HEK293 (cell line): ENCODE measurements around the gene SGMS1.

Source experiments
- TRIM28 ChIP-seq: IDR thresholded peaks from 2 replicates; pipeline ENCODE4 v1.6.1; 2011; ENCODE audit warnings: low read length, control low read depth, borderline replicate concordance
- ZNF366 ChIP-seq: fragments of 450-650 bp; formaldehyde crosslinking; conservative IDR thresholded peaks from 2 replicates; pipeline ENCODE4 v1.5.1; 2016; ENCODE audit warnings: missing biosample characterization, missing genetic modification characterization
- ZNF416 ChIP-seq: fragments of 450-650 bp; formaldehyde crosslinking; IDR thresholded peaks from 2 replicates; pipeline ENCODE4 v1.5.1; 2016; ENCODE audit warnings: missing biosample characterization, missing genetic modification characterization
- TF ChIP-seq, protein P1 (sequence below): fragments of 450-650 bp; formaldehyde crosslinking; IDR thresholded peaks from 2 replicates; pipeline ENCODE4 v1.5.1; 2016; ENCODE audit warnings: missing biosample characterization, missing genetic modification characterization
- TF ChIP-seq, protein P2 (sequence below): fragments of 450-650 bp; formaldehyde crosslinking; IDR thresholded peaks from 2 replicates; pipeline ENCODE4 v1.5.1; 2016; ENCODE audit warnings: missing biosample characterization, missing genetic modification characterization
- TF ChIP-seq, protein P3 (sequence below): fragments of 450-650 bp; formaldehyde crosslinking; IDR thresholded peaks from 2 replicates; pipeline ENCODE4 v1.5.1; 2016; ENCODE audit warnings: missing biosample characterization, missing genetic modification characterization

DNA sequence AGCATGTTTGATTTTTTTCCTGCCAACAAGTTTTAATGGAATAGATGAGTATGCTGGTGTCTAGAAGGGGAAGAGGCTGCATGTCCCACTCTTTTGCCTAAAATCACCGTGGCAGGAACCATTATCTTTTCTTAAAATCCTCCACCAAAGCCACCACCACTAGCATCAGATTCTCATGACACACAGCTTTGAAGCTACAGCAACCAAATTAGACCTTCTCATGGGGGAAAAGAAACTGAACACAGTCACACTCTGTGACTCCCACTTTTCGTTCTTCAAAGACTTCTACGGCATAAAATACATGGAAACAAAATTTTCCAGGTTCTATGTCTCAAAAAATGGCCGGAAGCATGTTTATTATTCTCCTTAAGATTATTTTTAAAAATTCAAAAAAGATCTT is 81.8 kb downstream of the SGMS1 start:
- TF ChIP-seq, protein P1, sequence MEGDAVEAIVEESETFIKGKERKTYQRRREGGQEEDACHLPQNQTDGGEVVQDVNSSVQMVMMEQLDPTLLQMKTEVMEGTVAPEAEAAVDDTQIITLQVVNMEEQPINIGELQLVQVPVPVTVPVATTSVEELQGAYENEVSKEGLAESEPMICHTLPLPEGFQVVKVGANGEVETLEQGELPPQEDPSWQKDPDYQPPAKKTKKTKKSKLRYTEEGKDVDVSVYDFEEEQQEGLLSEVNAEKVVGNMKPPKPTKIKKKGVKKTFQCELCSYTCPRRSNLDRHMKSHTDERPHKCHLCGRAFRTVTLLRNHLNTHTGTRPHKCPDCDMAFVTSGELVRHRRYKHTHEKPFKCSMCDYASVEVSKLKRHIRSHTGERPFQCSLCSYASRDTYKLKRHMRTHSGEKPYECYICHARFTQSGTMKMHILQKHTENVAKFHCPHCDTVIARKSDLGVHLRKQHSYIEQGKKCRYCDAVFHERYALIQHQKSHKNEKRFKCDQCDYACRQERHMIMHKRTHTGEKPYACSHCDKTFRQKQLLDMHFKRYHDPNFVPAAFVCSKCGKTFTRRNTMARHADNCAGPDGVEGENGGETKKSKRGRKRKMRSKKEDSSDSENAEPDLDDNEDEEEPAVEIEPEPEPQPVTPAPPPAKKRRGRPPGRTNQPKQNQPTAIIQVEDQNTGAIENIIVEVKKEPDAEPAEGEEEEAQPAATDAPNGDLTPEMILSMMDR (tag by site-specific recombination), result no peak
- no peak for TF ChIP-seq TRIM28
- TF ChIP-seq, protein P2, sequence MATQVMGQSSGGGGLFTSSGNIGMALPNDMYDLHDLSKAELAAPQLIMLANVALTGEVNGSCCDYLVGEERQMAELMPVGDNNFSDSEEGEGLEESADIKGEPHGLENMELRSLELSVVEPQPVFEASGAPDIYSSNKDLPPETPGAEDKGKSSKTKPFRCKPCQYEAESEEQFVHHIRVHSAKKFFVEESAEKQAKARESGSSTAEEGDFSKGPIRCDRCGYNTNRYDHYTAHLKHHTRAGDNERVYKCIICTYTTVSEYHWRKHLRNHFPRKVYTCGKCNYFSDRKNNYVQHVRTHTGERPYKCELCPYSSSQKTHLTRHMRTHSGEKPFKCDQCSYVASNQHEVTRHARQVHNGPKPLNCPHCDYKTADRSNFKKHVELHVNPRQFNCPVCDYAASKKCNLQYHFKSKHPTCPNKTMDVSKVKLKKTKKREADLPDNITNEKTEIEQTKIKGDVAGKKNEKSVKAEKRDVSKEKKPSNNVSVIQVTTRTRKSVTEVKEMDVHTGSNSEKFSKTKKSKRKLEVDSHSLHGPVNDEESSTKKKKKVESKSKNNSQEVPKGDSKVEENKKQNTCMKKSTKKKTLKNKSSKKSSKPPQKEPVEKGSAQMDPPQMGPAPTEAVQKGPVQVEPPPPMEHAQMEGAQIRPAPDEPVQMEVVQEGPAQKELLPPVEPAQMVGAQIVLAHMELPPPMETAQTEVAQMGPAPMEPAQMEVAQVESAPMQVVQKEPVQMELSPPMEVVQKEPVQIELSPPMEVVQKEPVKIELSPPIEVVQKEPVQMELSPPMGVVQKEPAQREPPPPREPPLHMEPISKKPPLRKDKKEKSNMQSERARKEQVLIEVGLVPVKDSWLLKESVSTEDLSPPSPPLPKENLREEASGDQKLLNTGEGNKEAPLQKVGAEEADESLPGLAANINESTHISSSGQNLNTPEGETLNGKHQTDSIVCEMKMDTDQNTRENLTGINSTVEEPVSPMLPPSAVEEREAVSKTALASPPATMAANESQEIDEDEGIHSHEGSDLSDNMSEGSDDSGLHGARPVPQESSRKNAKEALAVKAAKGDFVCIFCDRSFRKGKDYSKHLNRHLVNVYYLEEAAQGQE (tag by site-specific recombination), result no peak
- TF ChIP-seq ZNF416 (tag by site-specific recombination), result no peak
- TF ChIP-seq, protein P3, sequence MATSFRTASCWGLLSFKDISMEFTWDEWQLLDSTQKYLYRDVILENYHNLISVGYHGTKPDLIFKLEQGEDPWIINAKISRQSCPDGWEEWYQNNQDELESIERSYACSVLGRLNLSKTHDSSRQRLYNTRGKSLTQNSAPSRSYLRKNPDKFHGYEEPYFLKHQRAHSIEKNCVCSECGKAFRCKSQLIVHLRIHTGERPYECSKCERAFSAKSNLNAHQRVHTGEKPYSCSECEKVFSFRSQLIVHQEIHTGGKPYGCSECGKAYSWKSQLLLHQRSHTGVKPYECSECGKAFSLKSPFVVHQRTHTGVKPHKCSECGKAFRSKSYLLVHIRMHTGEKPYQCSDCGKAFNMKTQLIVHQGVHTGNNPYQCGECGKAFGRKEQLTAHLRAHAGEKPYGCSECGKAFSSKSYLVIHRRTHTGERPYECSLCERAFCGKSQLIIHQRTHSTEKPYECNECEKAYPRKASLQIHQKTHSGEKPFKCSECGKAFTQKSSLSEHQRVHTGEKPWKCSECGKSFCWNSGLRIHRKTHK (tag by site-specific recombination), result no peak
- no peak for TF ChIP-seq ZNF366 (tag by site-specific recombination)
